Cardiac muscle cell (in vitro differentiated cells and primary cell): ENCODE data around the gene VPS13A. TPM values are rescaled to one million over a fixed set of nuclear protein-coding genes. Genes with fewer than 3 reads are reported as not detected.

Experiments used
- DNase-seq, 2 donors: peaks; one replicate each; pipeline versions ENCODE4 v3.0.0 to v3.0.0-alpha.2; 2010 to 2017; ENCODE audit warnings: low read depth in 1 of 2, low spot score in 1 of 2
- H3K27ac ChIP-seq: fragments of 200-600 bp; sonication (generic); 2 replicates; pipeline ENCODE4 v1.5.1; 2016
- H3K27me3 ChIP-seq: fragments of 200-600 bp; sonication (generic); 2 replicates; pipeline ENCODE4 v1.6.0; 2016; ENCODE audit warnings: control low read depth
- H3K36me3 ChIP-seq: fragments of 200-600 bp; sonication (generic); 2 replicates; pipeline ENCODE4 v1.5.1; 2016; ENCODE audit warnings: control low read depth
- H3K4me1 ChIP-seq: fragments of 200-600 bp; sonication (generic); 2 replicates; pipeline ENCODE4 v1.8.1; 2017; ENCODE audit warnings: low read depth, mild to moderate bottlenecking, mixed run types
- H3K4me3 ChIP-seq: fragments of 200-600 bp; sonication (generic); 2 replicates; pipeline ENCODE4 v1.5.1; 2016; ENCODE audit warnings: mild to moderate bottlenecking
- H3K9me3 ChIP-seq: fragments of 200-600 bp; sonication (generic); 2 replicates; pipeline ENCODE4 v1.5.1; 2017; ENCODE audit warnings: low read depth, mild to moderate bottlenecking, control low read depth
- polyA plus RNA-seq: library from polyadenylated mRNA; unstranded; fragments of >200 nt; fragmentation: Nextera tagmentation; extraction: Ambion mirVana; gene quantifications from 2 replicates; pipeline ENCODE4 v1.2.1, GENCODE V29; 2016
- total RNA-seq: library from RNA; depleted of rRNA; stranded (reverse); fragments of >200 nt; gene quantifications from 2 replicates; pipeline ENCODE4 v1.2.3, GENCODE V29; 2016
- TF ChIP-seq, protein P1 (sequence below): IDR thresholded peaks from 2 replicates; pipeline ENCODE4 v1.5.1; 2012; ENCODE audit warnings: low read depth, mild to moderate bottlenecking, low read length

Gene VPS13A
- total and polyA plus RNA-seq, 2 experiments from 2014 or later = 10.7 to 32.3 TPM

DNA sequence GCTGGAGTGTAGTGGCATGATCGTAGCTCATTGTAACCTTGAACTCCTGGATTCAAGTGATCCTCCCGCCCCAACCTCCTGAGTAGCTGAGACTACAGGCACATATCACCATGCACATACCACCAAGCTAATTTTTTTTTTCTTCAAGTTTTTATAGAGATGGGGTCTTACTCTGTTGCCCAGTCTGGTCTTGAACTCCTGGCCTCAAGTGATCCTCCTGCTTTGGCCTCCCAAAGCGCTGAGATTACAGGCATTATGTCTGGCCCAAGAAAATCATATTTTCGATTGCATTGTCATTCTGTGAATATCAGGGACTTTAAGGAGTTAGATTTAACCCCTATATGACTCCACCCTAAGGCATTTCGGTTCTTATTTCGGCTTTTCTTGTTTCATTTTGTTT is 116.6 kb downstream of the VPS13A start:
- Histone ChIP-seq H3K9me3 (no peaks in the 10 kb centered on the region), H3K4me1 (no peaks in the 10 kb centered on the region), H3K36me3 (no peaks in the 10 kb centered on the region), H3K4me3 (no peak overlapping the region), H3K27me3 (no peaks in the 10 kb centered on the region), H3K27ac (no peak overlapping the region)
- no peak for DNase-seq
- TF ChIP-seq, protein P1, sequence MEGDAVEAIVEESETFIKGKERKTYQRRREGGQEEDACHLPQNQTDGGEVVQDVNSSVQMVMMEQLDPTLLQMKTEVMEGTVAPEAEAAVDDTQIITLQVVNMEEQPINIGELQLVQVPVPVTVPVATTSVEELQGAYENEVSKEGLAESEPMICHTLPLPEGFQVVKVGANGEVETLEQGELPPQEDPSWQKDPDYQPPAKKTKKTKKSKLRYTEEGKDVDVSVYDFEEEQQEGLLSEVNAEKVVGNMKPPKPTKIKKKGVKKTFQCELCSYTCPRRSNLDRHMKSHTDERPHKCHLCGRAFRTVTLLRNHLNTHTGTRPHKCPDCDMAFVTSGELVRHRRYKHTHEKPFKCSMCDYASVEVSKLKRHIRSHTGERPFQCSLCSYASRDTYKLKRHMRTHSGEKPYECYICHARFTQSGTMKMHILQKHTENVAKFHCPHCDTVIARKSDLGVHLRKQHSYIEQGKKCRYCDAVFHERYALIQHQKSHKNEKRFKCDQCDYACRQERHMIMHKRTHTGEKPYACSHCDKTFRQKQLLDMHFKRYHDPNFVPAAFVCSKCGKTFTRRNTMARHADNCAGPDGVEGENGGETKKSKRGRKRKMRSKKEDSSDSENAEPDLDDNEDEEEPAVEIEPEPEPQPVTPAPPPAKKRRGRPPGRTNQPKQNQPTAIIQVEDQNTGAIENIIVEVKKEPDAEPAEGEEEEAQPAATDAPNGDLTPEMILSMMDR = no peak

DNA sequence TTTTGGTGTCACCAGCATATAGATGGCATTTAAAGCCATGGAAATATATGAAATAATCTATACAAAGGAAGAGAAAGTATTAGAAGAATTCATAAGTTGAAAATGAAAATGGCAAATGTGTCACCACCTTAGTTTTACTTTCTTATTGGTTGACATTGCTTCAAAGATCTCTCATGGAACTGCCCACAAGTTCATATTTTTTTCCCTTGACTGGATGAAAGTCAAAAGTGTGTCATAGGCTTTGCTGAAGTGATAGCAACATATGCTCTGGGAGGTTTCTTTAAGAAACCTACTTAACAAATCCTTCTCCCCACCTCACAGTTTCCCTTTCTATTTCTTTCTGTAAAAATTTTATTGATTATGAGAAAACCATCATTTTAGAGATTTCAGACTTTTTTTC is 127.2 kb downstream of the VPS13A start:
- H3K27ac ChIP-seq = no peak overlapping the region
- H3K4me1 ChIP-seq = no peaks in the 10 kb centered on the region
- no peaks in the 10 kb centered on the region for H3K9me3 ChIP-seq
- no peak overlapping the region for H3K4me3 ChIP-seq
- peak in 1 of 2 donors; percentile 4 for DNase-seq
- H3K36me3 ChIP-seq = no peaks in the 10 kb centered on the region
- TF ChIP-seq, protein P1 = no peak
- no peaks in the 10 kb centered on the region for H3K27me3 ChIP-seq

DNA sequence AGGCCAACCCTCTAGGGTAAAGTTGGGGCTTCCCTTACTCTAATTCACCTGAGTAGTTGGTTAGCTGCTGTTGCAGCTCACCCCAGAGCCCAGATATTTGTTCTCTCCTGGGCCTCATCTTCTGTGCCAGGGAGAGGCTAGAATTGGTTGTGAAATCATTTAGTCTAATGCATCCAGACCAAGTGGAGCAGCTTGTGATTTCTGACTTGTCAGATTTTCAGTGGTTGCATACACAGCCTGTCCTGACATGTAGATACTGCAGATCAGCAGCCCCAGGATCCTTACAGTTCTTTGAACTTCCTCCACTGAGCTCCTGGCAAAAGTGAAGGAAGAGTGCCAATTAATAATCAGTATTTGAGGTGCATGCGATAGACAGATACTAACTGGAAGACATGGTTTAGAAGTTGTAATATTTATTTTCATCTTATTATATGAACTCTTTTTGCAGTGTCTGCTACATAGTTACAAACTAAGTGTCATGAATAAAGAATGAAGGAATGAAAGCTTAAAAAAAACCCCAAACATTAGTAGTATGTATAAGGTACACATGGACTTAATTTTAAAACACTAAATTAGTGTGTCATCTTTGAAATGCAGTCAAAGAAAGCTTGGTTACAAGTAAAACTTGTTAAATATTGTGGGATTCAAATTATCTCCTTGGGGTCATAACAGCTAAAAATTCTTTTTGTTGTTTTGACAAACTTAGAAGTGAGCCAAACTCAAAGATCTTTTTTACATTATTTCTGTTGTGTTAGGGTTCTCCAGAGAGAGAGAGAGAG is 128.5 kb downstream of the VPS13A start:
- peak in 1 of 2 donors; percentile 13 for DNase-seq

DNA sequence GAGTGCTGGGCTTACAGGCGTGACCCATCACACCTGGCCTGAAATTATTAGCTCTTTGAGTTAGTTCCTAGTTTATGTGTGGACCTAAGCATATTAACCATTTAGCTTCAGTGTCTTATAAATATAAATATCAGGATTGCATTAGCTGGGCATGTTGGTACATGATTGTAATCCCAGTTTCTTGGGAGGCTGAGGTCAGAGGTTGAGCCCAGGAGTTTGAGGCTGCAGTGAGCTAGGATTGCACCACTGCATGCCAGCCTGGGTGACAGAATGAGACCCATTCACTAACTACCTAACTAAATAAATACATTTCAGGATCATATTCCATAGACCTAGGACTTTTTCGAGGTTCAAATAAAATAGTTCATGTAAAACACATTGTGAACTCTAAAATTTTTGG is 129.8 kb downstream of the VPS13A start:
- Histone ChIP-seq H3K27me3 (no peaks in the 10 kb centered on the region), H3K4me1 (no peaks in the 10 kb centered on the region), H3K27ac (no peak overlapping the region), H3K4me3 (no peak overlapping the region), H3K9me3 (no peaks in the 10 kb centered on the region), H3K36me3 (peaks cover 9% of the 10 kb centered on the region)
- DNase-seq = no peak
- TF ChIP-seq, protein P1 = no peak

More for the DNA sequence above, 128.5 kb downstream of the VPS13A start:
- no peaks in the 10 kb centered on the region for H3K27me3 ChIP-seq
- peaks cover 3% of the 10 kb centered on the region for H3K36me3 ChIP-seq
- no peak overlapping the region for H3K27ac ChIP-seq
- no peaks in the 10 kb centered on the region for H3K4me1 ChIP-seq
- TF ChIP-seq, protein P1 = no peak
- no peaks in the 10 kb centered on the region for H3K9me3 ChIP-seq
- H3K4me3 ChIP-seq = no peak overlapping the region

DNA sequence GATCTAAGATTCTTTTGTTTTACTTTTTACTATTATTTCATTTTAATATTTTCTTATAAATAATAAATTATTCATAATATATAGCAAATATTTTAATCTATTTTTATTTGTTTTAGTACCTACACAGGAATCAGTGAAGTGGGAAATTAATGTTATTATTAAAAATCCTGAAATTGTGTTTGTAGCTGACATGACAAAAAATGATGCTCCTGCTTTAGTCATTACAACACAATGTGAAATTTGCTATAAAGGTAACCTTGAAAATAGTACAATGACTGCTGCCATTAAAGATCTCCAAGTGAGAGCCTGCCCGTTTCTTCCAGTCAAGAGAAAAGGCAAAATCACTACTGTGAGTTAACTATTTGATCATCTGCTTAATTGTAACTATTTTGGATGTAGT is 138.7 kb downstream of the VPS13A start:
- DNase-seq = no peak
- Histone ChIP-seq H3K27me3 (no peaks in the 10 kb centered on the region), H3K4me1 (no peaks in the 10 kb centered on the region), H3K4me3 (no peak overlapping the region), H3K27ac (no peak overlapping the region), H3K9me3 (no peaks in the 10 kb centered on the region), H3K36me3 (peaks cover 28% of the 10 kb centered on the region)
- TF ChIP-seq, protein P1 = no peak
